SKM-1 (cell line): ENCODE data around the gene HMGN4.
A peak's percentile ranks its signal among the peaks of the same experiment; 100 is the strongest.
"Not testable (repeated sequence)": the region's sequence is repeated elsewhere in the genome, so short reads cannot be mapped to it uniquely, and the experiment has no call there.

Source experiments
- DNase-seq: peaks from one replicate; lab custom pipeline; 2025; ENCODE audit not compliant: unreplicated experiment; lab: John Stamatoyannopoulos, UW

Gene HMGN4

GRCh38 chr6:26537846-26538571 is at the start of gene HMGN4:
HMGN4 (plus strand) TSS chr6:26538366; CDS start chr6:26545207, 6,841 bp downstream.
- DNase-seq: peak; percentile 95

DNA sequence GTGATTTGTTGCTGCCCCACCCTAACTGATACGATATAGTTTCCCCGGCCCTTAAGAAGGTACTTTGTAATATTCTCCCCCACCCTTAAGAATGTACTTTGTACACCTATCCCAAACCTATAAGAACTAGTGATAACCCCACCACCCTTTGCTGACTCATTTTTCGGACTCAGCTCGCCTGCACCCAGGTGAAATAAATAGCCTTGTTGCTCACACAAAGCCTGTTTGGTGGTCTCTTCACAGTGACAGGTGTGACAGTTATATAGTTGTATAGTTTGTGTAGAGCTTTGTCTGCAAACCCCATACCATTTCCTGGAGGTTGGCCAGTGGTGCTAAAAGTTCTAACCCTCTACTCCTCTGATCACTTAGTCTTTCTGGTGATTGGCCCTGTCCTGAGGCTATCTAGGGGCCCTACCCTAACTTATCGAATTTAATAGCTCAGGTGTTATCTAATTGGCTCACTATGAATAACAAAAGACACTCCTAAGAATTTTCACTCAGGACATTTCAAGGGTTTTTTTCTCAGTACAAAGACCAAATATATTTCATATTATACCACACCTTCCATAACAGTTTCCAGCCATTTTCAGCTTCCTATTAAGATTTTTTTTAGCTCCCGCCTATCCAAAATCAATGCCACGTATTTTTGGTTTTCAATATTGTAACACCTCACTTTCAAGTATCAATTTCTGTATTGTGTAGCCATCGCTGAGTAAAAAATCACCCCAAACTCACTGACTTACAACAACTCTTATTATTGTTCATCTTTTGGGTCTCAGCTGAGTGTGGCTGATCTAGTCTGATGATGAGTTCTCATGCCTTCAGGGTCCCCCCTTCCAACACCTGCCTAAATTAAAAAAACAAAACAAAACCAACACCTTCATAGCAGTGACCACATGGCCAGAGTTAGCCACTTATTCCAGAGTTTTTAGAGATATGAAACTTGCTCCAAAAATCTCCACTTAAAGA is 47.9 kb upstream of the HMGN4 start:
- DNase-seq: no peak

DNA sequence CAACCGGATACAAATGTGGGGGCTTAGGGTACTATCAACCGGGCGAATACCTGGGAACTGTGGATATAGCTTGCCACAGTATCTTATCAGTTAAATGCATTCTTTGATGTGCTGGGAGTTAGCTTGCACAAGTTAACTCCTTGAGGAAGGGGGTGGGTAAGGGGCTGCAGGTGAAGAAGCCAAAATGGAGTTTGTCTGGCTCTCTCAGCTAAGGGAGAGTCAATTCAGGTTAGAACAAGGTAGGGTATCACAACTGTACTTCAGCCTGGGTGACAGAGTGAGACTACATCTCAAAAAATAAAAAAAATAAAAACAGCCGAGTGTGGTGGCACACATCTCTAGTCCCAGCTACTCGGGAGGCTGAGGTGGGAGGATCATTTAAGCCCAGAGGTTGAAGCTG is 46.6 kb upstream of the HMGN4 start:
- no peak for DNase-seq

GRCh38 chr6:26493258-26493657 is 44.9 kb upstream of the HMGN4 start:
- no peak for DNase-seq

DNA sequence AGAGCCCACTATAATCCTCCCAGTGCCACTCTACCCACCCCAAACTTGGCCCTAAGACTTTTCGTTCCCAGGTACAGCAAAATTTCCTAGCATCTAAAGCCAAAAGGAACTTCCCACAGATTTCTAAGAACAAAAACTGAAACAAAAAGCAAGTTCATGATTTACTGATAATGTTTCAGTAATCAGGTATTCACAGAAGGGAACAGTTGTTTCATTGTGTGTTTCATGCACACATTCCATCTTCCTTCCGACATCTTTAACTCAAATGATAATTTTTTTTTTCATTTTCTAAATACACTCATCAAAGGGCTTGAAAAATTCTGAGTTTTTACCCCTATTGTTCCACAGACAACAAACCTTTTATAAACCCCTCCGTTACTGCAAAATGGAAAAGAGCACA is 44.0 kb upstream of the HMGN4 start:
- no peak for DNase-seq

DNA sequence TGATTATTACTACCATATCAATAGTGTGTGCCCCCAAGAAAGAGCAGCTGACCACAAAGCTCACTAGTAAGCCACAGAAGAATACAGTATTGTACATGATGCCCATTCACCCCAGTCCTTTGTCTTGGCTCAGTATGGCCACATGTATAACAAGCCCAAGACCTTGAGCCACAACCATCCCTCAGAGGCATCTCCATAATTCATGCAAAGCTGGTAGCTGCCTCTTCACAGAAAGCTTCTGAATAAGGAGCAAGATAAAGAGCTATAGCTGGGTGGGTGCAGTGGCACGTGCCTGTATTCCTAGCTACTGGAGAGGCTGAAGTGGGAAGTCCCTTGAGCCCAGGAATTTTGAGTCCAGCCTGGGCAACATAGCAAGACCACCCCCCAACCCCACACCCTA is 42.9 kb upstream of the HMGN4 start:
- DNase-seq: no peak

DNA sequence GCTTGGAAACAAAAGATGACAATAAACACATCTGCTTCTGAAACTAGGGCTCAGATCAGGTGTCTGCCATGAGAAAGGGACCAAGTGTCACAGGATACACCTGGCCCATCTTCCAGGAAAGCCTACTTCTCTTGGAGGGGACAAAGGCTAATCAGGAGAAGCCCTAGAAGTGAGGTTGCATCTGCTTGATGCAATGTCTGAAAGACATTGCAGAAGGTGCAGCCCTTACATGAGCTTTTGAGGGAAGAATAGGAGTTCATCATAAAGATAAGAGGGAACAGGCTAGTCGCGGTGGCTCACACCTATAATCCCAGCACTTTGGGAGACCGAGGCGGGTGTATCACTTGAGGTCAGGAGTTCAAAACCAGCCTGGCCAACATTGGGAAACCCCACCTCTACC is 40.6 kb upstream of the HMGN4 start:
- no peak for DNase-seq

DNA sequence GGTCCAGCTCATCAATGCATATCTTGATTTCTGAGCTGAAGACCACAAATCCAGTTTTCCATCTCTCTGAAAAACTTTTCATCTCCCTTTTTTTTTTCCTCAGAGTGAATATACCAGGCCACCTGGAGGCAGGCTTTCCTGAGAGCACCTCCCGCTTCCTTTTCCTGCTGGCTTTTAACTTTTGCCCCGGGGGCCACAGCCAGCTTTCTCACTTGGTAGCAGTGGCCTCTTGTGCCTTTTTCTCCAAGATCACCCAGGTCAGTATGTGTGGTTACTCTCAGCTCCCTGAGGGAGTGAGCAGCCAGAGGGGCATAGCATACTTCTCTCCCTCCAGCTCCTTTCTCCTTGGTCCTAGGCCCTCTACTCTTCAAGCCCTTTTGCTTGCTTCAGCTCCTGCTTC is 38.1 kb upstream of the HMGN4 start, which contains the start of gene BTN1A1:
BTN1A1 (plus strand) TSS at position 202 of the 400 bp plus-strand sequence. CDS start 984 bp downstream, outside the sequence.
- no peak for DNase-seq

DNA sequence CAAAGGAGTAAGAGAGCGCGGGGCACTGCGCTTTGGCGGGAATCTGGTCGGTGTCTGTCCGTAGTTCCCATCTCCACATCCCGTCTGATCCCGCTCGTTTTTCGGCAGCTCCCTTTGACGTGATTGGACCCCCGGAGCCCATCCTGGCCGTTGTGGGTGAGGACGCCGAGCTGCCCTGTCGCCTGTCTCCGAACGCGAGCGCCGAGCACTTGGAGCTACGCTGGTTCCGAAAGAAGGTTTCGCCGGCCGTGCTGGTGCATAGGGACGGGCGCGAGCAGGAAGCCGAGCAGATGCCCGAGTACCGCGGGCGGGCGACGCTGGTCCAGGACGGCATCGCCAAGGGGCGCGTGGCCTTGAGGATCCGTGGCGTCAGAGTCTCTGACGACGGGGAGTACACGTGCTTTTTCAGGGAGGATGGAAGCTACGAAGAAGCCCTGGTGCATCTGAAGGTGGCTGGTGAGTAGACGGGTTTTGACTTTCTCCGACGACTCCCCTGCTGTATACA is 36.6 kb upstream of the HMGN4 start:
- no peak for DNase-seq

GRCh38 chr6:26502165-26502564 is 36.0 kb upstream of the HMGN4 start:
- DNase-seq: no peak

DNA sequence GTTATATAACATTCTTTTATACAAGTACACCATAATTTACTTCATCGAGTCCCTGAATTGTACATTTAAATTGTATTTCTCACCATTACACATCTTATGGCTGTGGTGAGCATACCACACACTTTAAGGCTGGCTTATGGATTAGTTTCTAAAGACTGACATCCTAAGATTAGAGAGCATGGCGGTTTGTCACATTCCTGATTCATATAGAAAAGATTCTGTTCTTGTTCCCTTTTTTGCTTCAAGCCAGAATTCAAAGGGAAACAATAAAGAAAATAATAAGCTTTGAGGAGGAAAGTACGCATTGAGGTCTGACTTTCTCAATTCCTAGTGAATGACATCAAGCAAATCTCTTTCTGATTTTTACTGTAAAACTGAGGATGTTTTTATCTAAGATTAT is 35.5 kb upstream of the HMGN4 start:
- DNase-seq: no peak

- no peak for DNase-seq
Observed at GRCh38 chr6:26507658-26508057, 30.5 kb upstream of the HMGN4 start.

- not testable (repeated sequence) for DNase-seq
Observed at GRCh38 chr6:26511033-26511432, 27.1 kb upstream of the HMGN4 start.

GRCh38 chr6:26514984-26515383 is 23.2 kb upstream of the HMGN4 start:
- DNase-seq: no peak

GRCh38 chr6:26516481-26517427 is 21.4 kb upstream of the HMGN4 start:
- DNase-seq: no peak

- no peak for DNase-seq
Observed at GRCh38 chr6:26519359-26519758, 18.8 kb upstream of the HMGN4 start.

- DNase-seq: no peak
Observed at GRCh38 chr6:26520237-26520849, 17.8 kb upstream of the HMGN4 start.

DNA sequence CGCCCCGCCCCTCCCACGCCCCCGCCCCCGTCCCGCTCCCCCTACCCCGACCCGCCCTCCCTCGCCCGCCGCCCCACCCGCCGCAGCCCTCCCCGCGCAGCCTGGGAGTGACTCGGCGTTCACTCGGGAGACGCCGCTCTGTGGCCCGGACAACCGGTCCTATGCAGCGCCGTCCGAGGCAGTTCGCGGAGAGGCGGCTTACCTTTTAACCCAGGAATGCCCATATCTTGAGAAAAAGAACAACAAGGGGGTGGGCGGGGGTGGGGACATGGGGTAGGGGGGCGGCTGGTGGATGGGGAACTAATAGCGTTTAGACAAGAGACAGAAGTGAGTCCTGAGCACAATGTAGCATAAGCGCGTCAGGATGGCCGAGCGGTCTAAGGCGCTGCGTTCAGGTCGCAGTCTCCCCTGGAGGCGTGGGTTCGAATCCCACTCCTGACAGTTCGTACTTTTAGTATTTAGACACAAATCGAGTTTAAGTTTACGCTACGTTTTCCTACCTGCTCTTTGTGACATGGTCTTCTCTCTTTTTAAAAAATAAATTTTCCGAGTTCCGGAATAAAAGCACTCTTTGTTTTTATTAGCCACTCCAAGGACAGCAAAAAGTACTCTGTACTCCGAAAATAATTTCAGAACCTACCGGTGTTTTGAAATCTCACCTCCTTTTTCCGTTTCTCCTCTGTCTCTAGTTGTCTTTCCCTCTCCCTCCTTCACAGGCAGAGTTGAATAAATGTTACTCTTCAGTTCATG is 17.1 kb upstream of the HMGN4 start:
- DNase-seq: peak; percentile 56

GRCh38 chr6:26521600-26522391 is 16.4 kb upstream of the HMGN4 start:
- peak; percentile 30 for DNase-seq
